Neural crest cell (in vitro differentiated cells): ENCODE results near the gene LAG3. TPM values are rescaled to one million over a fixed set of nuclear protein-coding genes. Genes with fewer than 3 reads are reported as not detected.

ENCODE experiments used
- DNase-seq: peaks from one replicate; pipeline ENCODE4 v3.0.0; 2021; ENCODE audit warnings: low read depth, mixed read lengths, low spot score
- H3K27ac Mint-ChIP-seq: one replicate; pipeline ENCODE4 v1.8.0; 2021; ENCODE audit warnings: mild to moderate bottlenecking, mixed read lengths; ENCODE audit not compliant: unreplicated experiment
- H3K27me3 Mint-ChIP-seq: 2 replicates; pipeline ENCODE4 v1.8.0; 2021; ENCODE audit warnings: low read depth, mild to moderate bottlenecking, mixed read lengths
- H3K36me3 Mint-ChIP-seq: 2 replicates; pipeline ENCODE4 v1.8.0; 2021; ENCODE audit warnings: low read depth, mild to moderate bottlenecking, mixed read lengths
- H3K4me1 Mint-ChIP-seq: 2 replicates; pipeline ENCODE4 v1.8.0; 2021; ENCODE audit warnings: mixed read lengths
- H3K4me3 Mint-ChIP-seq: one replicate; pipeline ENCODE4 v1.8.0; 2021; ENCODE audit warnings: mild to moderate bottlenecking, mixed read lengths
- H3K9me3 Mint-ChIP-seq: 2 replicates; pipeline ENCODE4 v1.8.0; 2021; ENCODE audit warnings: mixed read lengths
- CTCF ChIP-seq: fragments of 200-600 bp; sonication (generic); conservative IDR thresholded peaks from 2 replicates; pipeline ENCODE4 v1.5.0; 2021; ENCODE audit warnings: antibody characterized with exemption, mild to moderate bottlenecking
- total RNA-seq: library from RNA; stranded (reverse); gene quantifications from 2 replicates; pipeline ENCODE4 v1.2.1, GENCODE V29; 2021

Gene LAG3
- total RNA-seq, 1 donor from 2014 or later: 4.9 TPM

DNA sequence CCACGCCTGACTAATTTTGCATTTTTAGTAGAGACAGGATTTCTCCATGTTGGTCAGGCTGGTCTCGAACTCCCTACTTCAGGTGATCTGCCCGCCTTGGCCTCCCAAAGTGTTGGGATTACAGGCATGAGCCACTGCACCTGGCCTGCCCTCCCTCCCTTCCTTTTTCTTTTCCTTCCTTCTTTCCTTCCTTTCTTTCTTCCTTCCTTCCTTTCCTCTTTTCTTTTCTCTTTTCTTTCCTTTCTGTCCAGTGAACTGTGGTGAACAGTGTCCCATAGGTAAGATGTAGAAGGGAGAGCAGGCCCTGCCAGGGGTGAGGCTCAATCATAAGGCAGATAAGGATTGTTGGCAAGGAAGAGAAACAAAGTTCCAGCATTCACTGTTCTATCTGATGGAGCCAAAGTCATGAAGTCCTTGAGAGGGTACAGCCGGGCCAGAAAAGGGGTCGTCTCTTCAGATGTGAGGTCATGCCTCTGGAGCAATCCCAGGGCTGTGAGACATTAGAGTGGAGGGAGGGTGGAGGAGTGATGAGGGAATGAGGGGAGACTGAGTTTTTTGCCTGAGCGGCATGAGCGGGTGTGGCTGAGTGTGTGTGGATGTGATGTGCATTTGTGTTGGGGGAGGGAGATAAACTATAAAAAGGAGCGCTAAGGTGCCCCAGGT is 15.2 kb upstream of the LAG3 start:
- peaks cover 48% of the 10 kb centered on the region for H3K4me1 Mint-ChIP-seq
- H3K36me3 Mint-ChIP-seq: no peaks in the 10 kb centered on the region
- no peaks in the 10 kb centered on the region for H3K9me3 Mint-ChIP-seq
- DNase-seq: no peak
- peak overlapping the region; percentile 63 for H3K27ac Mint-ChIP-seq
- no peaks in the 10 kb centered on the region for H3K27me3 Mint-ChIP-seq
- no peak for TF ChIP-seq CTCF
- no peak overlapping the region for H3K4me3 Mint-ChIP-seq

DNA sequence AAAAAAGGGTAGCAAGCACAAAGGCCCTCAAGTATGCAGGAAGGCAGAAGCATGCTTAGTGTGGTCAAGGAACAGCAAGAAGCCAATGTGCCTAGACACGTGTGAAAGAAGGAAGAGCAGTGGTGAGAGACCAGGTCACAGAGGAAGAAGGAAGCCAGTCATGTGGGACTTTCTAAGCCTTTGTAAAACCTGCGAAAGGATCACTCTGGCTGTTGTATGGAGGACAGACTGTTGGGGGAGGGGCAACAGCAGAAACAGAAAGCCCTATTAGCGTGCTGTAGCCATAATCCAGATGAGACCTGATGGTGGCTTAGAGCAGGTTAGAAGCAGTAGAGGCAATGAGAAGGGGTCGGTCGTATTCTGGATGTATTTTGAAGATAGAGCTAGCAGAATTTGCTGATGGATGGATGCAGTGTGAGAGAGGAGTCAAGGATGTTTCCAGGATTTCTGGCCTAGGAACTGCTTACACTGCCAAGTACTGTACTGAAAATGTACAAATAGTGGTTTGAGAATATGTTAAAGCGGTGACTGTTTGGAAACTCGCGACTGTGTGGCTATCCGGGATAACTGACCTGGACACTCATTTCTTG is 13.7 kb upstream of the LAG3 start:
- Mint-ChIP-seq H3K4me1 (peaks cover 49% of the 10 kb centered on the region), H3K4me3 (peak overlapping the region; percentile 8), H3K9me3 (peaks cover 3% of the 10 kb centered on the region), H3K27me3 (no peaks in the 10 kb centered on the region), H3K27ac (peak overlapping the region; percentile 64), H3K36me3 (no peaks in the 10 kb centered on the region)
- TF ChIP-seq CTCF: no peak
- no peak for DNase-seq

DNA sequence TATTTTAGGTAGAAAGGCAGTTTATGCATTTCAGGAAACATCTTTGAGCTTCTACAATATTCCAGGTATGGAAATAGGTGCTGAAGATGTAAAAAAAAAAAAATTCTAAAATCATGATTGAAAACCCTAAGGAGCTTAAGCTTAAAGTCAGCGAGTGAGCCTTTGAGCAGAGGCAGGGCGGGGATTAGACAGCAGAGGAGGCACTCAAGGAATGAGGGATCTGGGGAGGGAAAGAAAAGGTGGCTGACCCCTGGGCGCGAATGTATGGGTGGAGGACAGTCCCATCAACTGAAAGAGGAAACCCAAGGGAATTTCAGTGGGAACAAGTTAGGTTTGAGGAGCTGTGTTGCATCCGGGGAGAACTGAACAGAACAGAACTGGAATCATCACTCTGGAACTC is 12.6 kb upstream of the LAG3 start:
- peaks cover 49% of the 10 kb centered on the region for H3K4me1 Mint-ChIP-seq
- H3K4me3 Mint-ChIP-seq: no peak overlapping the region
- TF ChIP-seq CTCF: no peak
- H3K27me3 Mint-ChIP-seq: peaks cover 2% of the 10 kb centered on the region
- no peaks in the 10 kb centered on the region for H3K36me3 Mint-ChIP-seq
- no peak for DNase-seq
- H3K9me3 Mint-ChIP-seq: peaks cover 5% of the 10 kb centered on the region
- no peak overlapping the region for H3K27ac Mint-ChIP-seq

GRCh38 chr12:6763380-6763779 is 8.9 kb upstream of the LAG3 start:
- peaks cover 6% of the 10 kb centered on the region for H3K27me3 Mint-ChIP-seq
- TF ChIP-seq CTCF: no peak
- DNase-seq: no peak
- H3K4me1 Mint-ChIP-seq: peaks cover 60% of the 10 kb centered on the region
- peaks cover 3% of the 10 kb centered on the region for H3K36me3 Mint-ChIP-seq
- H3K27ac Mint-ChIP-seq: peak overlapping the region; percentile 96
- H3K4me3 Mint-ChIP-seq: peak overlapping the region; percentile 88
- peaks cover 5% of the 10 kb centered on the region for H3K9me3 Mint-ChIP-seq

DNA sequence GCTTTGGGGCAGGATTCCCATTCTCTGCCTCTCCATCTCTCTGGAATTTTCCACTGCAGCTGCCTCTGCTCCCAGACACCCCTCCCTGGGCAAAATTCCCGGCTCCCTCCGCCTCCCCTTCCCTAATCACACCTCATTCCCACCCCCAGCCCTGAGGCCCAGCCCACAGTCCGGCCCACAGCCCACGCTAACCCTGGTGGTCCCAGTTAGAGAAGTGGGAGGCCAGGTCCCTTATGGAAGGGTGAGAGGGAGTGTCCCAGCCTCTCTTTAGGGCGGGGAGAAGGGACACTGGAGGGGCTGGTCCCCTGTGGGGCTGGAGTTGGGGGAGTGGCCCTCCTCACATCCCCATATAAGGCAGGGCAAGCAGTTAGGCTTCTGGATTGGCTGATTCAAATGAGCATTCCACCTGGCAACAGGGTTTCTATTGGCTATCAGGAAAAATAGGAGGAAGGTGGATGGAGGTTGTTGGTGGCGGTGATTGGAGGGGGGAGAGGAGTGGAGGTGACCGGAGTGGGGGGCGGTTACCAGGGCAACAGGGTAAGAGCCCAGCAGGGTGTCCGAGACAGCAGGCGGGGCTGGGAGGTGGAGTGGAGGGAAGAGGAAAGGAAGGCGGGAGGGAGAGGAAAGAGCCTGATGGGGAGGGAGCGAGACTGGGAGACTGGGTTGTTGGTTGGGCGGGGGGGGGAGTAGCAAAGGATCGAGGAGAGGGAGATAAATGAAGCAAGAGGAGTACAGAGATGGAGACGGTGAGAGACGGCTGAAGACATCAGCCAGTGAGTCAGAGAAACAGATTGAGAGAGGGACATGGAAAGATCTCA is 8.1 kb upstream of the LAG3 start:
- H3K36me3 Mint-ChIP-seq: peaks cover 3% of the 10 kb centered on the region
- H3K9me3 Mint-ChIP-seq: peaks cover 5% of the 10 kb centered on the region
- H3K4me1 Mint-ChIP-seq: peaks cover 62% of the 10 kb centered on the region
- no peak for TF ChIP-seq CTCF
- peak overlapping the region; percentile 88 for H3K4me3 Mint-ChIP-seq
- DNase-seq: peak; percentile 86
- peaks cover 6% of the 10 kb centered on the region for H3K27me3 Mint-ChIP-seq
- peak overlapping the region; percentile 96 for H3K27ac Mint-ChIP-seq
